D341Med (cell line): Measurements from ENCODE around the gene PCCA.
"Not testable (repeated sequence)": the region's sequence is repeated elsewhere in the genome, so short reads cannot be mapped to it uniquely, and the experiment has no call there.

ENCODE experiments used
- DNase-seq: peaks from one replicate; pipeline ENCODE4 v3.0.0; 2012; ENCODE audit warnings: low spot score

The PCCA gene

GRCh38 chr13:100088644-100089464 is at the start of gene PCCA:
TSS of gene PCCA (plus strand) at chr13:100089093. CDS start at chr13:100089121, 28 bp downstream.
- DNase-seq: peak; percentile 91

- no peak for DNase-seq
Measured at GRCh38 chr13:100039740-100040139, 49.2 kb upstream of the PCCA start.

- no peak for DNase-seq
Measured at GRCh38 chr13:100040196-100040595, 48.7 kb upstream of the PCCA start.

- no peak for DNase-seq
Measured at GRCh38 chr13:100044936-100045335, 44.0 kb upstream of the PCCA start.

GRCh38 chr13:100045355-100045754 is 43.5 kb upstream of the PCCA start:
- no peak for DNase-seq

- no peak for DNase-seq
Measured at GRCh38 chr13:100051070-100051469, 37.8 kb upstream of the PCCA start.

- no peak for DNase-seq
Measured at GRCh38 chr13:100059827-100060226, 29.1 kb upstream of the PCCA start.

- no peak for DNase-seq
Measured at GRCh38 chr13:100063333-100063732, 25.6 kb upstream of the PCCA start.

- DNase-seq: no peak
Measured at GRCh38 chr13:100063906-100064305, 25.0 kb upstream of the PCCA start.

GRCh38 chr13:100068133-100068931 is 20.6 kb upstream of the PCCA start:
- no peak for DNase-seq

- DNase-seq: no peak
Measured at GRCh38 chr13:100069278-100069677, 19.6 kb upstream of the PCCA start.

- DNase-seq: no peak
Measured at GRCh38 chr13:100075700-100076587, 12.9 kb upstream of the PCCA start.

GRCh38 chr13:100079003-100079402 is 9.9 kb upstream of the PCCA start:
- not testable (repeated sequence) for DNase-seq

GRCh38 chr13:100083401-100083800 is 5.5 kb upstream of the PCCA start:
- not testable (repeated sequence) for DNase-seq

- no peak for DNase-seq
Measured at GRCh38 chr13:100088273-100088643, 635 bp upstream of the PCCA start.

- no peak for DNase-seq
Measured at GRCh38 chr13:100089465-100090032, 656 bp downstream of the PCCA start.

- DNase-seq: no peak
Measured at GRCh38 chr13:100090861-100091260, 2.0 kb downstream of the PCCA start.

GRCh38 chr13:100091391-100091790 is 2.5 kb downstream of the PCCA start:
- no peak for DNase-seq

GRCh38 chr13:100092273-100092672 is 3.4 kb downstream of the PCCA start:
- DNase-seq: not testable (repeated sequence)

GRCh38 chr13:100095498-100095897 is 6.6 kb downstream of the PCCA start:
- no peak for DNase-seq

GRCh38 chr13:100096526-100096925 is 7.6 kb downstream of the PCCA start:
- DNase-seq: no peak

- no peak for DNase-seq
Measured at GRCh38 chr13:100097821-100098220, 8.9 kb downstream of the PCCA start.
